Heart right ventricle (tissue), 16 donors: ENCODE results near the gene TCF15. TPM values are rescaled to one million over a fixed set of nuclear protein-coding genes. Genes with fewer than 3 reads are reported as not detected.
"Not testable (repeated sequence)": the region's sequence is repeated elsewhere in the genome, so short reads cannot be mapped to it uniquely, and the experiment has no call there.

Experiments
- ATAC-seq, 8 donors: fragments of 200-7000 bp; cut with Tn5 transposase; one replicate each; pipeline ENCODE4 v1.9.1; 2020; ENCODE audit warnings: mild to moderate bottlenecking in 8 of 8, moderate library complexity in 8 of 8, moderate number of reproducible peaks in 1 of 8
- DNase-seq, 2 donors: peaks; one replicate each; pipeline ENCODE4 v3.0.0-alpha.2; 2020
- H3K27ac ChIP-seq, 10 donors: fragments of 200-600 bp; sonication (generic) in 2 of 10; one replicate each; pipeline versions ENCODE4 v1.5.0 to v1.8.0; 2020 to 2022; ENCODE audit warnings: mild to moderate bottlenecking in 3 of 10
- H3K27me3 ChIP-seq, 7 donors: fragments of 200-600 bp; one replicate each; pipeline ENCODE4 v1.8.0; 2021 to 2022; ENCODE audit warnings: mild to moderate bottlenecking in 2 of 7
- H3K36me3 ChIP-seq, 9 donors: fragments of 200-600 bp; sonication (generic) in 1 of 9; one replicate each; pipeline versions ENCODE4 v1.5.0 to v1.8.0; 2020 to 2022; ENCODE audit warnings: mild to moderate bottlenecking in 2 of 9
- H3K4me1 ChIP-seq, 9 donors: fragments of 200-600 bp; sonication (generic) in 1 of 9; one replicate each; pipeline versions ENCODE4 v1.5.0 to v1.8.0; 2020 to 2022; ENCODE audit warnings: mild to moderate bottlenecking in 4 of 9
- H3K4me3 ChIP-seq, 10 donors: fragments of 200-600 bp; sonication (generic) in 2 of 10; one replicate each; pipeline versions ENCODE4 v1.5.0 to v1.8.0; 2020 to 2022; ENCODE audit warnings: mild to moderate bottlenecking in 7 of 10, moderate library complexity in 2 of 10
- H3K9me3 ChIP-seq, 11 donors: fragments of 200-600 bp in 10 of 11; sonication (generic) in 2 of 11; one replicate each; pipeline versions ENCODE4 v1.5.0 to v1.8.0; 2013 to 2022; ENCODE audit warnings: mild to moderate bottlenecking in 2 of 11, control low read depth in 1 of 11, moderate library complexity in 1 of 11
- WGBS, 2 donors: extraction: QIAGEN DNeasy Blood & Tissue Kit; methylation state at CpG; one replicate each; pipeline ENCODE4 v1.1.7; 2013; ENCODE audit warnings: inconsistent platforms in 1 of 2; 5-methylcytosine and 5-hydroxymethylcytosine counted together
- intact Hi-C, 10 donors: fragments of 100-400 bp; cut with DNase I; formaldehyde crosslinking; loops; one replicate each; pipeline versions ENCODE4 v1.11.1 to v1.14.2; 2022
- polyA plus RNA-seq, 2 donors: library from polyadenylated mRNA; stranded (reverse); fragments of 200-250 nt; gene quantifications; one replicate each; pipeline ENCODE4 v1.2.3, GENCODE V29; 2013
- total RNA-seq, 10 donors: library from RNA; stranded (reverse); fragmentation: NEBNext Ultra II Directional in 3 of 10; extraction: Animal tissue kit (Norgen Biotek cat#: 25700) in 3 of 10; gene quantifications; one replicate each; pipeline versions ENCODE4 v1.2.1 to v1.2.4, GENCODE V29; 2021 to 2023
- TF ChIP-seq, protein P1 (sequence below), 9 donors: fragments of 200-600 bp; sonication (generic) in 2 of 9; IDR thresholded peaks; one replicate each; pipeline versions ENCODE4 v1.5.0 to v1.8.0; 2021 to 2022; ENCODE audit warnings: antibody characterized with exemption in 9 of 9, mild to moderate bottlenecking in 5 of 9, moderate library complexity in 1 of 9
- donor health status: Arrhythmogenic right ventricular cardiomyopathy.
- donor health status: ischemic (EF 13 %, LVEDD 7.1; RV severe dilation, severe dysfunction).
- donor health status: healthy with polysubstance abuse.
- donor health status: DM: no; HTN: yes; CAD: no.
- donor health status: DM: no; HTN: no; CAD: no.
- donor health status: ischemic (EF 25% LVEDD 6.9; RV normal size, moderate dysfunction).
- donor health status: ischemic (EF 25% LVEDD 5.7; RV mildly dilated, moderate dysfunction).
- donor health status: healthy.
- donor health status: DM: yes; HTN: yes; CAD: no.
- donor health status: Ischemic cardiomyopathy.
- donor health status: ischemic (EF 35%, LVEDD 5.7; RV mildly dilated, moderate dysfunction).
- donor health status: nonischemic (EF 11% LVEDD 7.7; RV severe dilation, severe dysfunction).
- donor health status: DM: yes; HTN: yes; CAD: no.
- donor health status: PGD.
- donor health status: ischemic (EF 29% LVEDD 5.4; RV normal size, mild dysfunction).
- donor health status: nonischemic (EF 23%, LVEDD 6.1; RV moderate dilation, normal function).

The TCF15 gene
- total and polyA plus RNA-seq, 12 donors = 4.6 to 41.0 (median 8.4) TPM

- 28 to 30% methylated on average over 3 of the region's 3 CpGs for WGBS, 2 donors
- peak in 6 of 8 donors; percentile 57 to 83 (median 72) for ATAC-seq
- no peaks in the 10 kb centered on the region for H3K36me3 ChIP-seq
- H3K27me3 ChIP-seq = no peaks in the 10 kb centered on the region
- TF ChIP-seq, protein P1, sequence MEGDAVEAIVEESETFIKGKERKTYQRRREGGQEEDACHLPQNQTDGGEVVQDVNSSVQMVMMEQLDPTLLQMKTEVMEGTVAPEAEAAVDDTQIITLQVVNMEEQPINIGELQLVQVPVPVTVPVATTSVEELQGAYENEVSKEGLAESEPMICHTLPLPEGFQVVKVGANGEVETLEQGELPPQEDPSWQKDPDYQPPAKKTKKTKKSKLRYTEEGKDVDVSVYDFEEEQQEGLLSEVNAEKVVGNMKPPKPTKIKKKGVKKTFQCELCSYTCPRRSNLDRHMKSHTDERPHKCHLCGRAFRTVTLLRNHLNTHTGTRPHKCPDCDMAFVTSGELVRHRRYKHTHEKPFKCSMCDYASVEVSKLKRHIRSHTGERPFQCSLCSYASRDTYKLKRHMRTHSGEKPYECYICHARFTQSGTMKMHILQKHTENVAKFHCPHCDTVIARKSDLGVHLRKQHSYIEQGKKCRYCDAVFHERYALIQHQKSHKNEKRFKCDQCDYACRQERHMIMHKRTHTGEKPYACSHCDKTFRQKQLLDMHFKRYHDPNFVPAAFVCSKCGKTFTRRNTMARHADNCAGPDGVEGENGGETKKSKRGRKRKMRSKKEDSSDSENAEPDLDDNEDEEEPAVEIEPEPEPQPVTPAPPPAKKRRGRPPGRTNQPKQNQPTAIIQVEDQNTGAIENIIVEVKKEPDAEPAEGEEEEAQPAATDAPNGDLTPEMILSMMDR (IDR thresholded peaks at IDR 0.05) = no peak
- intact Hi-C loops = loop anchor here in 1 of 10 donors (2.0 kb wide), 1 partner anchor 14 kb away; no protein-coding TSS in a partner anchor
- H3K27ac ChIP-seq = peak overlapping the region in 9 of 10 donors; percentile 8 to 88 (median 73)
- no peak overlapping the region for H3K4me3 ChIP-seq
- no peaks in the 10 kb centered on the region for H3K9me3 ChIP-seq
- no peak for DNase-seq
- peaks cover 7 to 38% (median 28%) of the 10 kb centered on the region in 9 donors for H3K4me1 ChIP-seq
Measured at GRCh38 chr20:588476-588875, 21.6 kb downstream of the TCF15 start.

DNA sequence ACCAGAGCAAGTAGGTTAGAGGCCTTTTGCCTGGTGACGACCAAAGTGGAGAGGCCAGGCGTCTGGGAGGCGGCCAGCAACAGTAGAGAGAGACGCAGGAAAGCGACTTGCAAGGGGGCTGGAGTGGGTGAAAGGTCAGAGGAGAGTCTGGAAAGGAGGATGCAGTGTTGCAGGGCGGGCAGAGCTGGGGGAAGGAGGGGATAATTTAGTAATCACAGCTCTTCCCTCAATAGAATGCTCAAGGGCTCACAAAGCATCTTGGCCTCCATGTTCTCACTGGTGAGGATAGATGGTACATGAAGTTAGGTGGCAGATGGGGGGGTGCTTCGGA lies 25.2 kb downstream of the TCF15 start:
- Histone ChIP-seq H3K4me3 (no peak overlapping the region), H3K27ac (peak overlapping the region in 3 of 10 donors; percentile 9 to 48 (median 16)), H3K9me3 (no peaks in the 10 kb centered on the region), H3K27me3 (no peaks in the 10 kb centered on the region), H3K4me1 (peaks cover 7 to 37% (median 28%) of the 10 kb centered on the region in 9 donors), H3K36me3 (no peaks in the 10 kb centered on the region)
- peak in 1 of 2 donors; percentile 44 for DNase-seq
- ATAC-seq = peak in 5 of 8 donors; percentile 45 to 65 (median 51)
- TF ChIP-seq, protein P1 (IDR thresholded peaks at IDR 0.05) = no peak
- intact Hi-C loops = no loop called here
- 73 to 78% methylated on average over 7 of the region's 7 CpGs for WGBS, 2 donors

GRCh38 chr20:584161-584970 lies 25.7 kb downstream of the TCF15 start:
- Histone ChIP-seq H3K27me3 (no peaks in the 10 kb centered on the region), H3K4me1 (peaks cover 6 to 31% (median 24%) of the 10 kb centered on the region in 9 donors), H3K36me3 (no peaks in the 10 kb centered on the region), H3K27ac (peak overlapping the region in 2 of 10 donors; percentile 9 to 48), H3K9me3 (no peaks in the 10 kb centered on the region), H3K4me3 (no peak overlapping the region)
- intact Hi-C loops = no loop called here
- TF ChIP-seq, protein P1 (IDR thresholded peaks at IDR 0.05) = no peak
- DNase-seq (no peak), ATAC-seq (peak in 4 of 8 donors; percentile 39 to 61 (median 44))
- 67 to 73% methylated on average over 8 of the region's 8 CpGs for WGBS, 2 donors

DNA sequence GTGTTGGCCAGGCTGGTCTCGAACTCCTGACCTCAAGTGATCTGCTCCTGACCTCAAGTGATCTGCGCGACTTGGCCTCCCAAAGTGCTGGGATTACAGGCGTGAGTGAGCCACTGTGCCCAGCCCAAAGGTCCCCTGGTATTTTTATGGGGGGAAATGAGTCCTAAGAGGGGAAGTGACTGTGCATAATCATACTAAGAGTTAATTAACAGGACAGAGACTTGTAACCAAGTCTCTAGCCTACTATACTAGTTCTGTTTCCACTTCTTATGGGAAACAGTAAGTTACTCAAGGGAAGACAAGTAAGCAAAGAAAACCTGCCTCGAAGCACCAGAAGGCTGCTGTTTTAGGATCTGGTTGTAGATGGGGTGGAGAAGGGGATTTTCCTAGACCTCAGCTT lies 27.9 kb downstream of the TCF15 start:
- intact Hi-C loops = no loop called here
- Histone ChIP-seq H3K4me1 (peaks cover 0 to 24% (median 9%) of the 10 kb centered on the region in 9 donors), H3K4me3 (no peak overlapping the region), H3K9me3 (no peaks in the 10 kb centered on the region), H3K27me3 (no peaks in the 10 kb centered on the region), H3K36me3 (no peaks in the 10 kb centered on the region), H3K27ac (no peak overlapping the region)
- WGBS, 2 donors = 78 to 81% methylated on average over 5 of the region's 5 CpGs
- TF ChIP-seq, protein P1 (IDR thresholded peaks at IDR 0.05) = no peak
- DNase-seq (no peak), ATAC-seq (no peak)

DNA sequence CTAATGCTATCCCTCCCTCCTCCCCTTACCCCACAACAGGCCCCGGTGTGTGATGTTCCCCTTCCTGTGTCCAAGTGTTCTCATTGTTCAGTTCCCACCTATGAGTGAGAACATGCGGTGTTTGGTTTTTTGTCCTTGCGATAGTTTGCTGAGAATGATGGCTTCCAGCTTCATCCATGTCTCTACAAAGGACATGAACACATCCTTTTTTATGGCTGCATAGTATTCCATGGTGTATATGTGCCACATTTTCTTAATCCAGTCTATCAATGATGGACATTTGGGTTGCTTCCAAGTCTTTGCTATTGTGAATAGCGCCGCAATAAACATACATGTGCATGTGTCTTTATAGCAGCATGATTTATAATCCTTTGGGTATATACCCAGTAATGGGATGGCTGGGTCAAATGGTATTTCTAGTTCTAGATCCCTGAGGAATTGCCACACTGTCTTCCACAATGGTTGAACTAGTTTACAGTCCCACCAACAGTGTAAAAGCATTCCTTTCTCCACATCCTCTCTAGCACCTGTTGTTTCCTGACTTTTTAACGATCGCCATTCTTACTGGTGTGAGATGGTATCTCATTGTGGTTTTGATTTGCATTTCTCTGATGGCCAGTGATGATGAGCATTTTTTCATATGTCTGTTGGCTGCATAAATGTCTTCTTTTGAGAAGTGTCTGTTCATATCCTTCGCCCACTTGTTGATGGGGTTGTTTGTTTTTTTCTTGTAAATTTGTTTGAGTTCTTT lies 31.0 kb downstream of the TCF15 start:
- H3K27ac ChIP-seq, H3K4me3 ChIP-seq, H3K9me3 ChIP-seq, H3K27me3 ChIP-seq, DNase-seq, intact Hi-C loops, ATAC-seq, H3K36me3 ChIP-seq: not testable (repeated sequence)
- WGBS, 2 donors = 85 to 87% methylated on average over 7 of the region's 8 CpGs
- peaks cover 5 to 47% (median 24%) of the 10 kb centered on the region in 9 donors for H3K4me1 ChIP-seq
